Measurements from ENCODE around the gene AIMP1.

AIMP1 gene

DNA sequence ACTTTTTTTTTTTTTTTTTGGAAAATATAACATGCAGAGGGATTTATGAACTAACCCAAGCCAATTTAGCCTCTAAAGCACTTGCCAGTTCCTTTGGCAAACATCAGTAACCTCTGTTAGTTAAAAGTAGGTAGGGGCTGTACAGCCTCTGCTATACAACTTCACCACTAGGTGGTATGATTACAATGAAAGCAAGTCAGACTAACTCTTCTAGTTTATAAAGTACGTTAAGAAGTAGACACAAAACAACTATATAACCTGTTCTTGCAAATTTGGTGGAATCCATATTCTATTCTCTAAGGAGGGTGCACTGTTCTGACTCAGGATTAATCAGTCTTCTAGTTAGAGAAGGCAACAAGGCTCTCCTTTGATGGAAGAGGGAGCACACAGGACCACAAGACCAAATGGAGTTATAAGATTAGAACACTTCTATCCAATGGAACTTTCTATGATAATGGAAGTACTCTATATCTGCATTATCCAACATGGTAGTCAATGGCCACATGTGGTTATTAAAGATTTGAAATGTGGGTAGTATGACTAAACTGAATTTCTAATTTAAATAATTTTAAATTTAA, 12.8 kb downstream of the AIMP1 start:
- peak; percentile 55 for DNase-seq (ENCODE audit: low read depth)
- H3K4me3 ChIP-seq (ENCODE audit: low read length) = no peak overlapping the region
- TF ChIP-seq, protein P1, sequence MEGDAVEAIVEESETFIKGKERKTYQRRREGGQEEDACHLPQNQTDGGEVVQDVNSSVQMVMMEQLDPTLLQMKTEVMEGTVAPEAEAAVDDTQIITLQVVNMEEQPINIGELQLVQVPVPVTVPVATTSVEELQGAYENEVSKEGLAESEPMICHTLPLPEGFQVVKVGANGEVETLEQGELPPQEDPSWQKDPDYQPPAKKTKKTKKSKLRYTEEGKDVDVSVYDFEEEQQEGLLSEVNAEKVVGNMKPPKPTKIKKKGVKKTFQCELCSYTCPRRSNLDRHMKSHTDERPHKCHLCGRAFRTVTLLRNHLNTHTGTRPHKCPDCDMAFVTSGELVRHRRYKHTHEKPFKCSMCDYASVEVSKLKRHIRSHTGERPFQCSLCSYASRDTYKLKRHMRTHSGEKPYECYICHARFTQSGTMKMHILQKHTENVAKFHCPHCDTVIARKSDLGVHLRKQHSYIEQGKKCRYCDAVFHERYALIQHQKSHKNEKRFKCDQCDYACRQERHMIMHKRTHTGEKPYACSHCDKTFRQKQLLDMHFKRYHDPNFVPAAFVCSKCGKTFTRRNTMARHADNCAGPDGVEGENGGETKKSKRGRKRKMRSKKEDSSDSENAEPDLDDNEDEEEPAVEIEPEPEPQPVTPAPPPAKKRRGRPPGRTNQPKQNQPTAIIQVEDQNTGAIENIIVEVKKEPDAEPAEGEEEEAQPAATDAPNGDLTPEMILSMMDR (IDR thresholded peaks at IDR 0.05; ENCODE audit: insufficient read depth, low read depth, low read length, missing control alignments) = peak; percentile 66

DNA sequence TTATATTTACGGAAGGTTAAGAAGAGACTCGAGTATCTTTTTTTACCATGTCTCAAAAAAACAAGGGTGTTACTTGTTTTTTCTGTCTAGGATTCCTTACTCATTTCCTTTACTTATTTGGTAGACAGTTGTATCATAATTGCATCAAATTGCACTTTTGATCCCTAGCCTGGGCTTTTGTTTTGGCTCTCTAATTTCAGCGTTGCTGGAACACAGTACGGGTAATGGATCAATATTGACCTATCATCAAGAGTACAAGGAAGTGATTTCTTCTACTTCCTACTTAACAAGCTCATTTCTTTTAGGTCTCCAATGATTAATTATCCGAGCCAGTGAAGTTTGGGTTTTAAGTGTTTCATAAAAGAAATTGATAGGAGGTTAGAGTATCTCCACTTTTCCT, 16.8 kb downstream of the AIMP1 start:
- TF ChIP-seq, protein P1 (IDR thresholded peaks at IDR 0.05; ENCODE audit: insufficient read depth, low read depth, low read length, missing control alignments) = no peak
- no peak for DNase-seq (ENCODE audit: low read depth)
- H3K4me3 ChIP-seq (ENCODE audit: low read length) = no peak overlapping the region

DNA sequence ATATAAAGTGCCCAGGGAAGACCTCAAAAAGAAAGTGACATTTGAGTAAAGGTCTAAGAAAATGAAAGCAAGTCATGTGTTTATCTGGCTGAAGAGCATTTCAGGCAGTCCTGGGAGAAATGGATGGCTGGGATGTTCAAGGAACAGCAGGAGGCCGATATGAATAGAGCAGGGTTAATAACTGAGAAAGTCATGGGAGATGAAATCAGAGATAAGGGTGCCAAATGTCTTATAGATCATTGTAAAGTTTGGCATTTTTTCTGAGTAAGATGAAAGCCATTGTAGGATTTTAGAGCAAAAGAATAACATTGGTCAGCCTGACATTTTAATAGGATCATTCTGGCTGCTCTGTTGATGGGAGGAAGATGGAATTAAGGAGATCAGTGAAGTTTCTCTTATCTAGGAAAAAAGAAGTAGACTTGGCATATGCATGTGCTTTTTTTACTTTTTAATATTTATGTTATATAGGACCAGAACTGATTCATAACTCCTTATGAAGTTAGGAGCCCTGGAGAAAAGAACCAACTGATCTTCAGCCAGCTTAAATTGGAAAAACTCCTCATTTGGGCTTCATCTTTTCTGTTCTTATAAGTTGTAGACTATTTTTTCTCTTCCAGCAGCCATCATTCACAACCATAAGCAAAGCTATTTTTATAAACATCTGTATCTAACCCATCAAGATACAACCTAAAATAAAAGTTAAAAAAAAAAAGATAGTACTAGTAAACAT, 18.6 kb downstream of the AIMP1 start:
- TF ChIP-seq, protein P1 (IDR thresholded peaks at IDR 0.05; ENCODE audit: insufficient read depth, low read depth, low read length, missing control alignments) = no peak
- no peak overlapping the region for H3K4me3 ChIP-seq (ENCODE audit: low read length)
- no peak for DNase-seq (ENCODE audit: low read depth)

DNA sequence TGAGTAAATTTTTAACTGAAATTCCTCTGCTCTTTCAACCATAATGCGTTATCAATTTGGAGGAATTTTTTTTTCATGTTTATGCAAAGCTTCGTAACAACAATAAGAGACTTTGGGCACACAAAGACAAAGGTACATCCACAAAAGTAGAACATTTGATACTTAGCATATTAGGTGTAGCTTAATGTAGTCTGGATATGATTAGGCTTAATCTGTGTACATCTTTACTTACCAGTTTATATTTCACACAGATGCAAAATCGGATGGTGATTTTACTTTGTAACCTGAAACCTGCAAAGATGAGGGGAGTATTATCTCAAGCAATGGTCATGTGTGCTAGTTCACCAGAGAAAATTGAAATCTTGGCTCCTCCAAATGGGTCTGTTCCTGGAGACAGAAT, 20.3 kb downstream of the AIMP1 start:
- TF ChIP-seq, protein P1 (IDR thresholded peaks at IDR 0.05; ENCODE audit: insufficient read depth, low read depth, low read length, missing control alignments) = no peak
- DNase-seq (ENCODE audit: low read depth) = no peak
- no peak overlapping the region for H3K4me3 ChIP-seq (ENCODE audit: low read length)

DNA sequence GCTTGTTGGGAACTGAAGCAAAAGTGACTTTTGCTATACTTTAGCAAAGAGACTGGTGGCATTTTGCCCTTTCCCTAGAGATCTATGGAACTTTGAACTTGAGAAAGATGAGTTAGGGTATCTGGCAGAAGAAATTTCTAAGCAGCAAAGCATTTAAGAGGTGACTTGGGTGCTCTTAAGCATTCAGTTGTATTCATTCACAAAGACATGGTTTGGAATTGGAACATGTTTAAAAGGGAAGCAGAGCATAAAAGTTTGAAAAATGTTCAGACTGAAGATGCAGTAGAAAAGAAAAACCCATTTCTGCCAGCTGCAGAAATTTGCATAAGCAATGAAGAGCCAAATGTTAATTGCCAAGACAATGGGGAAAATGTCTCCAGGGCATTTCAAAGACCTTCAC, 21.6 kb downstream of the AIMP1 start:
- DNase-seq (ENCODE audit: low read depth) = no peak
- no peak overlapping the region for H3K4me3 ChIP-seq (ENCODE audit: low read length)
- TF ChIP-seq, protein P1 (IDR thresholded peaks at IDR 0.05; ENCODE audit: insufficient read depth, low read depth, low read length, missing control alignments) = no peak

DNA sequence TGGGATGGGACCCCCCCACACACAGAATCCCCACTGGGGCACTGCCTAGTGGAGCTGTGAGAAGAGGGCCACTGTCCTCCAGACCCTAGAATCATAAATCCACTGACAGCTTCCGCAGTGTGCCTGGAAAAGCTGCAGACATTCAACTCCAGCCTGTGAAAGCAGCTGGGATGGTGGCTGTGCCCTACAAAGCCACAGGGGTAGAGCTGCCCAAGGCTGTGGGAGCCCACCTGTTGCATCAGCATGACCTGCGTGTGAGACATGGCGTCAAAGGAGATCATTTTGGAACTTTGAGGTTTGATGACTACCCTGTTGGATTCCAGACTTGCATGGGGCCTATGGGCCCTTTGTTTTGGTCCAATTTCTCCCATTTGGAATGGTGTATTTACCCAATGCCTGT, 22.3 kb downstream of the AIMP1 start:
- DNase-seq (ENCODE audit: low read depth) = no peak
- H3K4me3 ChIP-seq (ENCODE audit: low read length) = no peak overlapping the region

More for the DNA sequence above, 22.3 kb downstream of the AIMP1 start:
- TF ChIP-seq, protein P1 (IDR thresholded peaks at IDR 0.05; ENCODE audit: insufficient read depth, low read depth, low read length, missing control alignments) = no peak
